GM12878 (cell line): ENCODE measurements around the gene PTPRQ. TPM values are rescaled to one million over a fixed set of nuclear protein-coding genes. Genes with fewer than 3 reads are reported as not detected.

Experiments used
- ATAC-seq: fragments of 200-7000 bp; cut with Tn5 transposase; 3 replicates; pipeline ENCODE4 v1.9.1; 2020; ENCODE audit warnings: mild to moderate bottlenecking, moderate library complexity
- BruUV-seq: library from RNA; stranded (reverse); fragments of 400-500 nt; replicated peaks from 2 replicates; lab custom pipeline; 2021; lab: Mats Ljungman, UMichigan
- CTCF ChIA-PET: fragments of 300-600 bp; sonication (Branson Sonifier 250); formaldehyde crosslinking; extraction: SDS; loops from one replicate; lab custom pipeline; 2021; ENCODE audit warnings: inconsistent platforms; lab: Yijun Ruan, JAX
- POLR2A ChIA-PET: fragments of 350-600 bp; formaldehyde crosslinking; extraction: SDS; loops from one replicate; lab custom pipeline; 2021; ENCODE audit warnings: inconsistent platforms; lab: Charles Lee
- RAD21 ChIA-PET: fragments of 300-600 bp; sonication (Branson Sonifier 250); formaldehyde crosslinking; loops from one replicate; lab custom pipeline; 2023; ENCODE audit warnings: antibody characterized with exemption; ENCODE audit not compliant: unreplicated experiment; lab: Charles Lee
- SMC1A ChIA-PET: fragments of 300-600 bp; sonication (Branson Sonifier 250); formaldehyde crosslinking; loops from one replicate; lab custom pipeline; 2023; ENCODE audit not compliant: unreplicated experiment, uncharacterized antibody; lab: Charles Lee
- DNase-seq: peaks from one replicate; pipeline ENCODE4 v3.0.0-alpha.2; 2011; ENCODE audit warnings: low read depth, low spot score
- FAIRE-seq: peaks from 3 replicates; lab custom pipeline; 2011; peaks lifted over from hg19 to GRCh38; lab: Jason Lieb, UNC
- H2AFZ ChIP-seq: 2 replicates; pipeline ENCODE4 v1.6.0; 2011; ENCODE audit warnings: low read depth, low read length, control low read depth; ENCODE audit not compliant: control insufficient read depth
- H3K27ac ChIP-seq: 2 replicates; pipeline ENCODE4 v1.5.1; 2011; ENCODE audit warnings: control low read depth; ENCODE audit not compliant: control insufficient read depth, insufficient read depth
- H3K27me3 ChIP-seq, 2 experiments: replicated peaks in 1 of 2; 2 replicates each; pipeline versions ENCODE4 v1.6.0 to v1.6.1; 2011; ENCODE audit warnings: low read length in 1 of 2; ENCODE audit not compliant: control insufficient read depth in 2 of 2, insufficient read depth in 2 of 2
- H3K36me3 ChIP-seq, 2 experiments: 2 replicates each; pipeline ENCODE4 v1.5.1; 2011; ENCODE audit warnings: low read length in 1 of 2; ENCODE audit not compliant: control insufficient read depth in 2 of 2, insufficient read depth in 2 of 2
- H3K4me1 ChIP-seq: 2 replicates; pipeline ENCODE4 v1.6.1; 2011; ENCODE audit warnings: mild to moderate bottlenecking, low read length, moderate library complexity, mixed read lengths; ENCODE audit not compliant: control insufficient read depth, insufficient read depth
- H3K4me2 ChIP-seq: 2 replicates; pipeline ENCODE4 v1.6.0; 2011; ENCODE audit warnings: control low read depth; ENCODE audit not compliant: control insufficient read depth, insufficient read depth
- H3K4me3 ChIP-seq: fragments of 200-600 bp; sonication (generic); 2 replicates; pipeline ENCODE4 v1.5.1; 2016
- H3K79me2 ChIP-seq: 2 replicates; pipeline ENCODE4 v1.6.0; 2011; ENCODE audit warnings: low read length; ENCODE audit not compliant: control insufficient read depth, insufficient read depth
- H3K9ac ChIP-seq: 2 replicates; pipeline ENCODE4 v1.8.0; 2011; ENCODE audit warnings: low read length, control low read depth, mixed read lengths; ENCODE audit not compliant: control insufficient read depth, insufficient read depth
- H3K9me3 ChIP-seq: replicated peaks from 3 replicates; pipeline ENCODE4 v1.5.1; 2011; ENCODE audit warnings: mild to moderate bottlenecking, low read length; ENCODE audit not compliant: control insufficient read depth, insufficient read depth
- H4K20me1 ChIP-seq: 2 replicates; pipeline ENCODE4 v1.6.0; 2011; ENCODE audit not compliant: control insufficient read depth, insufficient read depth
- BACH1 ChIP-seq: fragments of 450-650 bp; IDR thresholded peaks from 2 replicates; pipeline ENCODE4 v1.6.1; 2017; ENCODE audit warnings: mild to moderate bottlenecking, borderline replicate concordance
- HSF1 ChIP-seq: fragments of 150-350 bp; IDR thresholded peaks from 2 replicates; pipeline ENCODE4 v1.6.1; 2014; ENCODE audit warnings: mild to moderate bottlenecking, low read depth, low read length
- IRF3 ChIP-seq: fragments of 450-650 bp; IDR thresholded peaks from 2 replicates; pipeline ENCODE4 v1.6.1; 2014; ENCODE audit warnings: mild to moderate bottlenecking
- MEF2A ChIP-seq: IDR thresholded peaks from 2 replicates; pipeline ENCODE4 v1.6.1; 2011; ENCODE audit warnings: low read depth, mild to moderate bottlenecking, low read length, moderate library complexity; ENCODE audit not compliant: insufficient read depth
- MEF2B ChIP-seq: fragments of 450-650 bp; IDR thresholded peaks from 2 replicates; pipeline ENCODE4 v1.6.1; 2018; ENCODE audit warnings: mild to moderate bottlenecking, moderate library complexity; ENCODE audit not compliant: partially characterized antibody, poor library complexity, severe bottlenecking
- MTA3 ChIP-seq: IDR thresholded peaks from 2 replicates; pipeline ENCODE4 v1.6.1; 2012; ENCODE audit warnings: low read length, inconsistent platforms, borderline replicate concordance
- NBN ChIP-seq: fragments of 450-650 bp; IDR thresholded peaks from 2 replicates; pipeline ENCODE4 v1.6.1; 2016
- POLR2A ChIP-seq: IDR thresholded peaks from 2 replicates; pipeline ENCODE4 v1.6.1; 2011; ENCODE audit warnings: low read depth, mild to moderate bottlenecking, low read length
- SPI1 ChIP-seq: IDR thresholded peaks from 2 replicates; pipeline ENCODE4 v1.6.1; 2011; ENCODE audit warnings: low read depth, mild to moderate bottlenecking, low read length, moderate library complexity, borderline replicate concordance; ENCODE audit not compliant: insufficient read depth
- SREBF1 ChIP-seq: IDR thresholded peaks from 2 replicates; pipeline ENCODE4 v1.6.1; 2012; ENCODE audit warnings: mild to moderate bottlenecking, low read length
- TCF12 ChIP-seq: IDR thresholded peaks from 2 replicates; pipeline ENCODE4 v1.6.1; 2011; ENCODE audit warnings: low read depth, mild to moderate bottlenecking, low read length
- WGBS: methylation state at CpG from one replicate; pipeline ENCODE4 v1.1.6; 2016; ENCODE audit warnings: low lambda C conversion rate; ENCODE audit not compliant: insufficient replicate concordance, insufficient coverage; ENCODE audit errors: missing lambda C conversion rate; 5-methylcytosine and 5-hydroxymethylcytosine counted together
- in situ Hi-C: fragments of 300-500 bp; cut with MboI; formaldehyde crosslinking; loops from 9 replicates; pipeline ENCODE4 v1.14.3; 2018; ENCODE audit warnings: mixed read lengths
- intact Hi-C: fragments of 100-400 bp; cut with micrococcal nuclease; formaldehyde crosslinking; loops from one replicate; pipeline ENCODE4 v1.14.2; 2022; ENCODE audit not compliant: unreplicated experiment
- polyA plus RNA-seq, 11 experiments: library from polyadenylated mRNA; depleted of rRNA in 4 of 11; unstranded in 6 of 11; stranded (reverse) in 5 of 11; fragments of >200 nt; fragmentation: Nextera tagmentation in 4 of 11; fragmentation: Illumina TruSeq in 1 of 11; extraction: Ambion mirVana in 4 of 11; extraction: Trizol in 1 of 11; gene quantifications; 1 replicate in 1 of 11; 2 replicates in 10 of 11; pipeline versions ENCODE4 v1.2.1 to v1.2.3, GENCODE V29; 2011 to 2016; ENCODE audit warnings: inconsistent platforms in 2 of 11, missing spikeins in 2 of 11, low read depth in 1 of 11
- total RNA-seq, 4 experiments: library from RNA; depleted of rRNA in 3 of 4; stranded (reverse); fragments of >200 nt in 3 of 4; fragmentation: Illumina TruSeq in 1 of 4; extraction: Trizol in 1 of 4; gene quantifications; 2 replicates each; pipeline versions ENCODE4 v1.2.1 to v1.2.3, GENCODE V29; 2013 to 2021
- TF ChIP-seq, protein P1 (sequence below): fragments of 450-650 bp; IDR thresholded peaks from 2 replicates; pipeline ENCODE4 v1.6.1; 2017; ENCODE audit warnings: mild to moderate bottlenecking, low read depth, inconsistent platforms; ENCODE audit not compliant: poor library complexity, severe bottlenecking
- TF ChIP-seq, protein P2 (sequence below): fragments of 450-650 bp; conservative IDR thresholded peaks from 2 replicates; pipeline ENCODE4 v1.6.1; 2017; ENCODE audit warnings: mild to moderate bottlenecking, moderate library complexity

PTPRQ gene
- total and polyA plus RNA-seq, 10 of the 15 experiments (the other 5 are each of a cell fraction or from before 2014, with no cell fraction given): 0.01 TPM; not detected in 9

DNA sequence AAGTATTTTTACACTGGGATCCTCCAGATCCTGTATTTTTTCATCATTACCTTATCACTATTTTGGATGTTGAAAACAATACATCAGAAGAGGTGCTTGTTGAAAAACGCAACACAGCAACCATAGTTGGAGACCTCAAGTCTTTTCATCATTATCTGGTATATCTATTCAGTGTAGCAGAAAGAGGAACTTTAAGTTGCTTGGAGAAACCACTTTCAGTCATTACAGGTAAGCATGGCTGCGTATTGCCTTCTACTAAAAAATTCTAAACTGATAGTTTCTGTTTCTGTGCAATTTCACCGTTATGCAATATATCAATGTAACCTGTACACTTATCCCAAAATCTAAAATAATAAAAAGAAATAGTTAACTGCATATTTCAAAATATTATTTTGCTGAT, 32.2 kb upstream of the PTPRQ start:
- Histone ChIP-seq H3K4me1 (peaks cover 6% of the 10 kb centered on the region; the same call in 1 of the 2 replicates), H3K27me3 (no peaks in the 10 kb centered on the region), H3K9me3 (no peaks in the 10 kb centered on the region), H3K4me2 (no peak overlapping the region), H3K79me2 (no peaks in the 10 kb centered on the region), H3K27ac (no peak overlapping the region), H4K20me1 (no peaks in the 10 kb centered on the region), H2AFZ (no peak overlapping the region), H3K4me3 (no peak overlapping the region), H3K9ac (no peak overlapping the region), H3K36me3 (no peaks in the 10 kb centered on the region)
- WGBS: 0% methylated on average over 3 of the region's 3 CpGs
- no peak for TF ChIP-seq TCF12
- TF ChIP-seq IRF3: no peak
- TF ChIP-seq HSF1: no peak
- TF ChIP-seq POLR2A: no peak
- no peak for TF ChIP-seq BACH1
- no peak for TF ChIP-seq NBN
- TF ChIP-seq, protein P1, sequence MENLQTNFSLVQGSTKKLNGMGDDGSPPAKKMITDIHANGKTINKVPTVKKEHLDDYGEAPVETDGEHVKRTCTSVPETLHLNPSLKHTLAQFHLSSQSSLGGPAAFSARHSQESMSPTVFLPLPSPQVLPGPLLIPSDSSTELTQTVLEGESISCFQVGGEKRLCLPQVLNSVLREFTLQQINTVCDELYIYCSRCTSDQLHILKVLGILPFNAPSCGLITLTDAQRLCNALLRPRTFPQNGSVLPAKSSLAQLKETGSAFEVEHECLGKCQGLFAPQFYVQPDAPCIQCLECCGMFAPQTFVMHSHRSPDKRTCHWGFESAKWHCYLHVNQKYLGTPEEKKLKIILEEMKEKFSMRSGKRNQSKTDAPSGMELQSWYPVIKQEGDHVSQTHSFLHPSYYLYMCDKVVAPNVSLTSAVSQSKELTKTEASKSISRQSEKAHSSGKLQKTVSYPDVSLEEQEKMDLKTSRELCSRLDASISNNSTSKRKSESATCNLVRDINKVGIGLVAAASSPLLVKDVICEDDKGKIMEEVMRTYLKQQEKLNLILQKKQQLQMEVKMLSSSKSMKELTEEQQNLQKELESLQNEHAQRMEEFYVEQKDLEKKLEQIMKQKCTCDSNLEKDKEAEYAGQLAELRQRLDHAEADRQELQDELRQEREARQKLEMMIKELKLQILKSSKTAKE: no peak
- no peak for TF ChIP-seq SPI1
- TF ChIP-seq SREBF1: no peak
- no peak for TF ChIP-seq MEF2B
- TF ChIP-seq, protein P2, sequence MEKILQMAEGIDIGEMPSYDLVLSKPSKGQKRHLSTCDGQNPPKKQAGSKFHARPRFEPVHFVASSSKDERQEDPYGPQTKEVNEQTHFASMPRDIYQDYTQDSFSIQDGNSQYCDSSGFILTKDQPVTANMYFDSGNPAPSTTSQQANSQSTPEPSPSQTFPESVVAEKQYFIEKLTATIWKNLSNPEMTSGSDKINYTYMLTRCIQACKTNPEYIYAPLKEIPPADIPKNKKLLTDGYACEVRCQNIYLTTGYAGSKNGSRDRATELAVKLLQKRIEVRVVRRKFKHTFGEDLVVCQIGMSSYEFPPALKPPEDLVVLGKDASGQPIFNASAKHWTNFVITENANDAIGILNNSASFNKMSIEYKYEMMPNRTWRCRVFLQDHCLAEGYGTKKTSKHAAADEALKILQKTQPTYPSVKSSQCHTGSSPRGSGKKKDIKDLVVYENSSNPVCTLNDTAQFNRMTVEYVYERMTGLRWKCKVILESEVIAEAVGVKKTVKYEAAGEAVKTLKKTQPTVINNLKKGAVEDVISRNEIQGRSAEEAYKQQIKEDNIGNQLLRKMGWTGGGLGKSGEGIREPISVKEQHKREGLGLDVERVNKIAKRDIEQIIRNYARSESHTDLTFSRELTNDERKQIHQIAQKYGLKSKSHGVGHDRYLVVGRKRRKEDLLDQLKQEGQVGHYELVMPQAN: no peak
- TF ChIP-seq MEF2A: no peak
- TF ChIP-seq MTA3: no peak
- POLR2A ChIA-PET: no interaction called here
- ATAC-seq: peak; percentile 91
- BruUV-seq: no TSS peak
- SMC1A ChIA-PET: interaction anchor here (1.7 kb wide), 1 partner anchor 10 kb away, joined by 5 read pairs; no protein-coding TSS in a partner anchor
- RAD21 ChIA-PET: no interaction called here
- intact Hi-C loops (loop anchor here (1.0 to 10.0 kb wide), 6 partner anchors 214 to 1213 kb away; no protein-coding TSS in a partner anchor), in situ Hi-C loops (no loop called here)
- no peak for FAIRE-seq
- no peak for DNase-seq
- CTCF ChIA-PET: interaction anchor here (0.9 kb wide), 1 partner anchor 9 kb away, joined by 3 read pairs; no protein-coding TSS in a partner anchor
